Measurements from ENCODE around the gene ZCCHC4.
A peak's percentile ranks its signal among the peaks of the same experiment; 100 is the strongest.

The ZCCHC4 gene

DNA sequence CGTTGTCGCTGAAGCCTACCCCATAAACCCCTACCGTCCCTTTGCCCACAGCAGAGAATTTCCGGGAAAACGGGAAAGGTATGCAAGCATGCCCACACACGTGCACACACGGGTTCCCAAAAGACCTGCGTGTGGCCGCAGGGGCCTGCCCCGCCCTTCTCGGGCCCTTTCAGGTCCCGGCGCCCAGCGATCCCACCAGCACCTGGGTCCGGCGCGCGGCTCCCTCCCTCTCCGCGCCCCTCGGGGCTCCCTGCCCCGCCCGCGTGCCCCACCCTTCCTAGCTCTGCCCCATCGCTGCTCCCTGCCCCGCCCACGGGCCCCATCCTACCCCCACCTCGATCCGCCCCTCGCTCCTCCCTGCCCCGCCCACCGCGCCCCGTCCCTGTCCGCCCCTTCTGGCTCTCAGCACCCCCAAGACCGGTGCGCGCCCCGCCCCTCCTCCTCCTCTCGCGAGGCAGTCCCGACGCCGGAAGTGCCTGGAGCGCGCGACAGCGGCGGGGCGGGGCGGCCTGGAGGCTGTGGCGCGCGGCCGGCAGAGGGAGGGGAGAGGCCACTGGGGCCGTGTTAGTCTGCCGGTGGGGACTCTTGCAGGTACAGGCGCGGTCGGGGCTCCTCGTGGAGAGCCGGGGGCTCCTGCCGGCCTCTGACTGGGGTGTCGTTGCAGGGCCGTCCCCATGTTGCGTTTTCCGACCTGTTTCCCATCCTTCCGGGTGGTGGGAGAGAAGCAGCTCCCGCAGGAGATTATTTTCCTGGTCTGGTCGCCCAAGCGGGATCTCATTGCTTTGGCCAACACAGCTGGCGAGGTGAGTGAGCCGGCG lies 64.4 kb downstream of the ZCCHC4 start, which contains the start of gene ANAPC4:
Gene ANAPC4, plus strand, starts transcription at position 510 of the 818 bp plus-strand sequence. Its CDS starts 165 bp downstream, at position 675.
- H3K4me1 ChIP-seq (ENCODE audit: control insufficient read depth, insufficient read depth, low read length), result 0 out of 2 replicates have a peak, but pooled peaks cover 3% of the 10 kb centered on the region
- peaks cover 4 to 31% of the 10 kb centered on the region in 2 experiments for H3K36me3 ChIP-seq (ENCODE audit: control insufficient read depth in 2 of 2, insufficient read depth in 1 of 2, low read length in 2 of 2)
- POLR2A ChIA-PET, result interaction anchor here (0.6 to 0.7 kb wide), 3 partner anchors 17 to 203 kb away, joined by 3 to 6 read pairs (median 4); no protein-coding TSS in a partner anchor
- peak within 1 kb of the TSS; percentile 89 for H3K4me3 ChIP-seq (ENCODE audit: low read depth, low read length)
- CTCF ChIA-PET, result interaction anchor here (0.6 to 1.3 kb wide), 3 partner anchors 65 to 244 kb away, joined by 3 to 4 read pairs (median 4); partner anchors contain the start of gene ZCCHC4
- peak within 1 kb of the TSS; percentile 28; the same call in 1 of the 2 replicates for H3K27ac ChIP-seq (ENCODE audit: extremely low read depth, low read depth, low read length)
- no peaks in the 10 kb centered on the region for H3K9me3 ChIP-seq (ENCODE audit: control insufficient read depth, insufficient read depth, low read depth, low read length)
- no peak for TF ChIP-seq ZNF26 (tag by site-specific recombination; IDR thresholded peaks at IDR 0.05)
- no peak for TF ChIP-seq ZNF292 (tag by site-specific recombination; IDR thresholded peaks at IDR 0.05; ENCODE audit: borderline replicate concordance, low read depth)
- TF ChIP-seq, protein P1, sequence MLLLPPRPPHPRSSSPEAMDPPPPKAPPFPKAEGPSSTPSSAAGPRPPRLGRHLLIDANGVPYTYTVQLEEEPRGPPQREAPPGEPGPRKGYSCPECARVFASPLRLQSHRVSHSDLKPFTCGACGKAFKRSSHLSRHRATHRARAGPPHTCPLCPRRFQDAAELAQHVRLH (tag by site-specific recombination; IDR thresholded peaks at IDR 0.05), result no peak
- TF ChIP-seq IKZF3 (tag by site-specific recombination; IDR thresholded peaks at IDR 0.05), result peak; percentile 53; the same call in 1 of the 2 replicates
- no peak for TF ChIP-seq ZNF19 (tag by site-specific recombination; IDR thresholded peaks at IDR 0.05; ENCODE audit: low read depth)
- TF ChIP-seq KLF10 (tag by site-specific recombination; IDR thresholded peaks at IDR 0.05), result 0 out of 2 replicates have a peak, but pooled peaks have one; percentile 38
- TF ChIP-seq GFI1B (tag by site-specific recombination; IDR thresholded peaks at IDR 0.05), result no peak
- TF ChIP-seq KLF9 (tag by site-specific recombination; IDR thresholded peaks at IDR 0.05; ENCODE audit: low read depth), result peak; percentile 84
- no peak for TF ChIP-seq ZSCAN5A (tag by site-specific recombination; IDR thresholded peaks at IDR 0.05)
- TF ChIP-seq ZFP41 (tag by site-specific recombination; IDR thresholded peaks at IDR 0.05; ENCODE audit: borderline replicate concordance), result no peak
- TF ChIP-seq ZNF2 (tag by site-specific recombination; IDR thresholded peaks at IDR 0.05), result no peak
- TF ChIP-seq SP3 (tag by site-specific recombination; IDR thresholded peaks at IDR 0.05), result peak; percentile 87
- no peak for TF ChIP-seq ZNF211 (tag by site-specific recombination; IDR thresholded peaks at IDR 0.05; ENCODE audit: low read depth)
- no peak for TF ChIP-seq ZNF202 (tag by site-specific recombination; IDR thresholded peaks at IDR 0.05; ENCODE audit: borderline replicate concordance)
- no peak for TF ChIP-seq GLI4 (tag by site-specific recombination; IDR thresholded peaks at IDR 0.05)
- no peak for TF ChIP-seq ZNF514 (tag by site-specific recombination; IDR thresholded peaks at IDR 0.05)
- no peak for TF ChIP-seq SETDB1 (IDR thresholded peaks at IDR 0.05; ENCODE audit: insufficient read length, low read length)
- no peak for TF ChIP-seq ZNF426 (tag by site-specific recombination; IDR thresholded peaks at IDR 0.05)
- peak; percentile 56 for TF ChIP-seq ZNF600 (tag by site-specific recombination; IDR thresholded peaks at IDR 0.05)
- TF ChIP-seq, protein P2, sequence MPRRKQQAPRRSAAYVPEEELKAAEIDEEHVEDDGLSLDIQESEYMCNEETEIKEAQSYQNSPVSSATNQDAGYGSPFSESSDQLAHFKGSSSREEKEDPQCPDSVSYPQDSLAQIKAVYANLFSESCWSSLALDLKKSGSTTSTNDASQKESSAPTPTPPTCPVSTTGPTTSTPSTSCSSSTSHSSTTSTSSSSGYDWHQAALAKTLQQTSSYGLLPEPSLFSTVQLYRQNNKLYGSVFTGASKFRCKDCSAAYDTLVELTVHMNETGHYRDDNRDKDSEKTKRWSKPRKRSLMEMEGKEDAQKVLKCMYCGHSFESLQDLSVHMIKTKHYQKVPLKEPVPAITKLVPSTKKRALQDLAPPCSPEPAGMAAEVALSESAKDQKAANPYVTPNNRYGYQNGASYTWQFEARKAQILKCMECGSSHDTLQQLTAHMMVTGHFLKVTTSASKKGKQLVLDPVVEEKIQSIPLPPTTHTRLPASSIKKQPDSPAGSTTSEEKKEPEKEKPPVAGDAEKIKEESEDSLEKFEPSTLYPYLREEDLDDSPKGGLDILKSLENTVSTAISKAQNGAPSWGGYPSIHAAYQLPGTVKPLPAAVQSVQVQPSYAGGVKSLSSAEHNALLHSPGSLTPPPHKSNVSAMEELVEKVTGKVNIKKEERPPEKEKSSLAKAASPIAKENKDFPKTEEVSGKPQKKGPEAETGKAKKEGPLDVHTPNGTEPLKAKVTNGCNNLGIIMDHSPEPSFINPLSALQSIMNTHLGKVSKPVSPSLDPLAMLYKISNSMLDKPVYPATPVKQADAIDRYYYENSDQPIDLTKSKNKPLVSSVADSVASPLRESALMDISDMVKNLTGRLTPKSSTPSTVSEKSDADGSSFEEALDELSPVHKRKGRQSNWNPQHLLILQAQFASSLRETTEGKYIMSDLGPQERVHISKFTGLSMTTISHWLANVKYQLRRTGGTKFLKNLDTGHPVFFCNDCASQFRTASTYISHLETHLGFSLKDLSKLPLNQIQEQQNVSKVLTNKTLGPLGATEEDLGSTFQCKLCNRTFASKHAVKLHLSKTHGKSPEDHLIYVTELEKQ (tag by site-specific recombination; IDR thresholded peaks at IDR 0.05; ENCODE audit: borderline replicate concordance), result no peak
- peak; percentile 42; the same call in 1 of the 2 replicates for TF ChIP-seq ZNF121 (tag by site-specific recombination; IDR thresholded peaks at IDR 0.05)
- TF ChIP-seq ZNF658 (tag by site-specific recombination; IDR thresholded peaks at IDR 0.05), result no peak
- no peak for TF ChIP-seq ZNF521 (tag by site-specific recombination; IDR thresholded peaks at IDR 0.05)
- no peak for TF ChIP-seq ZNF621 (tag by site-specific recombination; IDR thresholded peaks at IDR 0.05)
- no peak for TF ChIP-seq EGR2 (tag by site-specific recombination; IDR thresholded peaks at IDR 0.05; ENCODE audit: low read depth)
- no peak for TF ChIP-seq HOXC10 (CRISPR knock-in tag; IDR thresholded peaks at IDR 0.05)
- peak; percentile 74 for TF ChIP-seq ZNF76 (tag by site-specific recombination; IDR thresholded peaks at IDR 0.05; ENCODE audit: borderline replicate concordance, low read depth)
- no peak; the same call in 1 of the 2 replicates for TF ChIP-seq SCRT2 (tag by site-specific recombination; IDR thresholded peaks at IDR 0.05)
- TF ChIP-seq ZNF311 (tag by site-specific recombination; IDR thresholded peaks at IDR 0.05; ENCODE audit: borderline replicate concordance), result no peak
